Ishikawa (cell line): ENCODE results near the gene PLSCR5.

ENCODE experiments used
- CEBPB ChIP-seq: IDR thresholded peaks from 2 replicates; pipeline ENCODE4 v1.6.1; 2012
- EP300 ChIP-seq: IDR thresholded peaks from 2 replicates; pipeline ENCODE4 v1.6.1; 2012; ENCODE audit warnings: borderline replicate concordance
- MAX ChIP-seq: IDR thresholded peaks from 2 replicates; pipeline ENCODE4 v1.6.1; 2012
- RAD21 ChIP-seq: IDR thresholded peaks from 2 replicates; pipeline ENCODE4 v1.6.1; 2012; ENCODE audit warnings: low read depth
- REST ChIP-seq: IDR thresholded peaks from 2 replicates; pipeline ENCODE4 v1.6.1; 2012; ENCODE audit warnings: low read depth, mild to moderate bottlenecking
- TAF1 ChIP-seq: IDR thresholded peaks from 2 replicates; pipeline ENCODE4 v1.6.1; 2012; ENCODE audit warnings: low read depth, mild to moderate bottlenecking
- YY1 ChIP-seq: IDR thresholded peaks from 2 replicates; pipeline ENCODE4 v1.6.1; 2012; ENCODE audit warnings: low read depth
- ZBTB7A ChIP-seq: IDR thresholded peaks from 2 replicates; pipeline ENCODE4 v1.6.1; 2012; ENCODE audit warnings: low read depth

- TF ChIP-seq CEBPB (no peak), EP300 (no peak), TAF1 (no peak), YY1 (no peak), MAX (no peak), ZBTB7A (no peak), RAD21 (no peak), REST (no peak)
These were observed 60.1 kb downstream of the PLSCR5 start for GRCh38 chr3:146544929-146545528.
